GM21423 (cell line): Measurements from ENCODE around the gene FAM171A2.

Source experiments
- ATAC-seq: cut with Tn5 transposase; IDR thresholded peaks from one replicate; pipeline ENCODE4 v1.9.1; 2021; ENCODE audit warnings: mild to moderate bottlenecking, moderate library complexity; ENCODE audit not compliant: unreplicated experiment

The FAM171A2 gene

GRCh38 chr17:44362459-44362948 is 1.1 kb downstream of the FAM171A2 start:
- ATAC-seq, result no peak

- ATAC-seq, result no peak
These were observed 2.1 kb downstream of the FAM171A2 start for GRCh38 chr17:44361292-44362260.

GRCh38 chr17:44360826-44361225 is 2.8 kb downstream of the FAM171A2 start:
- no peak for ATAC-seq

- ATAC-seq, result no peak
These were observed 3.5 kb downstream of the FAM171A2 start for GRCh38 chr17:44360144-44360533.

GRCh38 chr17:44359458-44360143 is 4.1 kb downstream of the FAM171A2 start:
- no peak for ATAC-seq

GRCh38 chr17:44359006-44359405 is 4.6 kb downstream of the FAM171A2 start:
- ATAC-seq, result no peak

- no peak for ATAC-seq
These were observed 5.6 kb downstream of the FAM171A2 start for GRCh38 chr17:44358066-44358465.

- no peak for ATAC-seq
These were observed 7.4 kb downstream of the FAM171A2 start for GRCh38 chr17:44356241-44356640.

- ATAC-seq, result no peak
These were observed 8.0 kb downstream of the FAM171A2 start for GRCh38 chr17:44355642-44356099.

GRCh38 chr17:44354582-44355561 is 8.8 kb downstream of the FAM171A2 start:
- ATAC-seq, result no peak

- no peak for ATAC-seq
These were observed 9.9 kb downstream of the FAM171A2 start for GRCh38 chr17:44353672-44354331.

- no peak for ATAC-seq
These were observed 10.6 kb downstream of the FAM171A2 start for GRCh38 chr17:44352828-44353671.

- ATAC-seq, result no peak
These were observed 11.5 kb downstream of the FAM171A2 start for GRCh38 chr17:44351961-44352827.

GRCh38 chr17:44351464-44351863 is 12.2 kb downstream of the FAM171A2 start:
- no peak for ATAC-seq

GRCh38 chr17:44350733-44351226 is 12.9 kb downstream of the FAM171A2 start:
- ATAC-seq, result no peak

GRCh38 chr17:44349553-44350070 is 14.0 kb downstream of the FAM171A2 start:
- ATAC-seq, result no peak

GRCh38 chr17:44348988-44349364 is 14.7 kb downstream of the FAM171A2 start:
- no peak for ATAC-seq
